Astrocyte (in vitro differentiated cells and primary cell): ENCODE results near the gene CWH43. TPM values are rescaled to one million over a fixed set of nuclear protein-coding genes. Genes with fewer than 3 reads are reported as not detected.
"Not testable (repeated sequence)": the region's sequence is repeated elsewhere in the genome, so short reads cannot be mapped to it uniquely, and the experiment has no call there.

Experiments used
- DNase-seq: peaks from one replicate; pipeline ENCODE4 v3.0.0-alpha.2; 2010; ENCODE audit warnings: low read depth
- FAIRE-seq: peaks from 2 replicates; lab custom pipeline; 2011; peaks lifted over from hg19 to GRCh38; lab: Jason Lieb, UNC
- H2AFZ ChIP-seq: 2 replicates; pipeline ENCODE4 v1.6.0; 2012; ENCODE audit warnings: low read depth, low read length, inconsistent platforms
- H3K27ac ChIP-seq: 2 replicates; pipeline ENCODE4 v1.5.1; 2011; ENCODE audit warnings: low read depth, low read length, inconsistent platforms
- H3K27me3 ChIP-seq: 2 replicates; pipeline ENCODE4 v1.6.0; 2011; ENCODE audit warnings: low read length, inconsistent platforms; ENCODE audit not compliant: insufficient read depth
- H3K36me3 ChIP-seq: 2 replicates; pipeline ENCODE4 v1.5.1; 2011; ENCODE audit warnings: low read length, inconsistent platforms; ENCODE audit not compliant: insufficient read depth
- H3K4me1 ChIP-seq: 2 replicates; pipeline ENCODE4 v1.5.1; 2011; ENCODE audit warnings: low read length, inconsistent platforms; ENCODE audit not compliant: insufficient read depth
- H3K4me2 ChIP-seq: 2 replicates; pipeline ENCODE4 v1.6.0; 2012; ENCODE audit warnings: low read length, inconsistent platforms
- H3K4me3 ChIP-seq: 2 replicates; pipeline ENCODE4 v1.5.1; 2011; ENCODE audit warnings: low read depth, mild to moderate bottlenecking, low read length, inconsistent platforms; ENCODE audit not compliant: insufficient read depth
- H3K79me2 ChIP-seq: 2 replicates; pipeline ENCODE4 v1.6.0; 2012; ENCODE audit warnings: mild to moderate bottlenecking, low read length, inconsistent platforms; ENCODE audit not compliant: insufficient read depth
- H3K9ac ChIP-seq: 2 replicates; pipeline ENCODE4 v1.6.0; 2012; ENCODE audit warnings: mild to moderate bottlenecking, low read length, inconsistent platforms
- H3K9me3 ChIP-seq: 2 replicates; pipeline ENCODE4 v1.5.1; 2012; ENCODE audit warnings: low read depth, mild to moderate bottlenecking, low read length, inconsistent platforms; ENCODE audit not compliant: insufficient read depth
- H4K20me1 ChIP-seq: 2 replicates; pipeline ENCODE4 v1.6.0; 2012; ENCODE audit warnings: low read length, inconsistent platforms; ENCODE audit not compliant: insufficient read depth
- H3K27ac Mint-ChIP-seq: one replicate; pipeline ENCODE4 v1.8.0; 2021; ENCODE audit warnings: mild to moderate bottlenecking, mixed read lengths; ENCODE audit not compliant: unreplicated experiment
- H3K27me3 Mint-ChIP-seq: one replicate; pipeline ENCODE4 v1.8.0; 2021; ENCODE audit warnings: low read depth, mixed read lengths; ENCODE audit not compliant: unreplicated experiment
- H3K36me3 Mint-ChIP-seq: one replicate; pipeline ENCODE4 v1.8.0; 2021; ENCODE audit warnings: low read depth, mixed read lengths; ENCODE audit not compliant: unreplicated experiment
- H3K4me1 Mint-ChIP-seq: one replicate; pipeline ENCODE4 v1.8.0; 2021; ENCODE audit warnings: low read depth, mixed read lengths; ENCODE audit not compliant: unreplicated experiment
- H3K4me3 Mint-ChIP-seq: one replicate; pipeline ENCODE4 v1.8.0; 2021; ENCODE audit warnings: mild to moderate bottlenecking, moderate library complexity, mixed read lengths; ENCODE audit not compliant: unreplicated experiment
- H3K9me3 Mint-ChIP-seq: one replicate; pipeline ENCODE4 v1.8.0; 2021; ENCODE audit warnings: mild to moderate bottlenecking, mixed read lengths; ENCODE audit not compliant: unreplicated experiment
- EZH2 ChIP-seq: IDR thresholded peaks from 2 replicates; pipeline ENCODE4 v1.6.1; 2012; ENCODE audit warnings: mild to moderate bottlenecking, low read length, inconsistent platforms; ENCODE audit not compliant: insufficient read depth
- total RNA-seq: library from RNA; stranded (reverse); gene quantifications from 2 replicates; pipeline ENCODE4 v1.2.1, GENCODE V29; 2021
- TF ChIP-seq, protein P1 (sequence below): IDR thresholded peaks from 2 replicates; pipeline ENCODE4 v1.5.1; 2011; ENCODE audit warnings: low read depth, mild to moderate bottlenecking, inconsistent platforms, low read length, moderate library complexity; ENCODE audit not compliant: insufficient read depth

Gene CWH43
- total RNA-seq, 1 donor from 2014 or later, result not detected

DNA sequence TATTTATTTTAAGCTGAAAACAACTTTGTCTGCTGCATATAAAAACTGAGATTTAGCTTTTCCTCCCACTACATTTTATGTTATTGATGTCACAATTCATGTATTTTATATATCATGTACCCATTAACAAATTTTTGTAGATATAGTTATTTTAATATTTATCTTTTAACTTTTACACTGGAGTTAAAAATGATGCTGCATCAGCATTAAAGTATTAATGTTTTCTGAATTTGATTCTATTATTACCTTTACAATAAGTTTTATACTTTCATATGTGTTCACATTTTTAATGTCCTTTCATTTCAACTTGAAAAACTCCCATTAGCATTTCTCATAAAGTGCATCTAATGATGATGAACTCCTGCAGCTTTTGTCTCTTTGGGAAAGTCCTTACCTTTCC is 72.2 kb downstream of the CWH43 start:
- no peak overlapping the region for H3K4me2 ChIP-seq
- no peaks in the 10 kb centered on the region for H4K20me1 ChIP-seq
- FAIRE-seq, result no peak
- H3K79me2 ChIP-seq, result no peaks in the 10 kb centered on the region
- H3K4me3 ChIP-seq, result no peak overlapping the region
- H3K27me3 Mint-ChIP-seq, result no peaks in the 10 kb centered on the region
- no peak overlapping the region for H3K27ac Mint-ChIP-seq
- no peak overlapping the region for H3K9ac ChIP-seq
- H3K4me1 Mint-ChIP-seq, result no peaks in the 10 kb centered on the region
- DNase-seq, result no peak
- H3K36me3 Mint-ChIP-seq, result no peaks in the 10 kb centered on the region
- TF ChIP-seq EZH2, result no peak
- TF ChIP-seq, protein P1, sequence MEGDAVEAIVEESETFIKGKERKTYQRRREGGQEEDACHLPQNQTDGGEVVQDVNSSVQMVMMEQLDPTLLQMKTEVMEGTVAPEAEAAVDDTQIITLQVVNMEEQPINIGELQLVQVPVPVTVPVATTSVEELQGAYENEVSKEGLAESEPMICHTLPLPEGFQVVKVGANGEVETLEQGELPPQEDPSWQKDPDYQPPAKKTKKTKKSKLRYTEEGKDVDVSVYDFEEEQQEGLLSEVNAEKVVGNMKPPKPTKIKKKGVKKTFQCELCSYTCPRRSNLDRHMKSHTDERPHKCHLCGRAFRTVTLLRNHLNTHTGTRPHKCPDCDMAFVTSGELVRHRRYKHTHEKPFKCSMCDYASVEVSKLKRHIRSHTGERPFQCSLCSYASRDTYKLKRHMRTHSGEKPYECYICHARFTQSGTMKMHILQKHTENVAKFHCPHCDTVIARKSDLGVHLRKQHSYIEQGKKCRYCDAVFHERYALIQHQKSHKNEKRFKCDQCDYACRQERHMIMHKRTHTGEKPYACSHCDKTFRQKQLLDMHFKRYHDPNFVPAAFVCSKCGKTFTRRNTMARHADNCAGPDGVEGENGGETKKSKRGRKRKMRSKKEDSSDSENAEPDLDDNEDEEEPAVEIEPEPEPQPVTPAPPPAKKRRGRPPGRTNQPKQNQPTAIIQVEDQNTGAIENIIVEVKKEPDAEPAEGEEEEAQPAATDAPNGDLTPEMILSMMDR, result no peak
- peaks cover 5% of the 10 kb centered on the region for H3K9me3 Mint-ChIP-seq
- no peak overlapping the region for H3K4me3 Mint-ChIP-seq
- no peaks in the 10 kb centered on the region for H3K27me3 ChIP-seq
- H3K9me3 ChIP-seq, result no peaks in the 10 kb centered on the region
- H2AFZ ChIP-seq, result no peak overlapping the region
- H3K36me3 ChIP-seq, result no peaks in the 10 kb centered on the region
- no peaks in the 10 kb centered on the region for H3K4me1 ChIP-seq
- no peak overlapping the region for H3K27ac ChIP-seq

DNA sequence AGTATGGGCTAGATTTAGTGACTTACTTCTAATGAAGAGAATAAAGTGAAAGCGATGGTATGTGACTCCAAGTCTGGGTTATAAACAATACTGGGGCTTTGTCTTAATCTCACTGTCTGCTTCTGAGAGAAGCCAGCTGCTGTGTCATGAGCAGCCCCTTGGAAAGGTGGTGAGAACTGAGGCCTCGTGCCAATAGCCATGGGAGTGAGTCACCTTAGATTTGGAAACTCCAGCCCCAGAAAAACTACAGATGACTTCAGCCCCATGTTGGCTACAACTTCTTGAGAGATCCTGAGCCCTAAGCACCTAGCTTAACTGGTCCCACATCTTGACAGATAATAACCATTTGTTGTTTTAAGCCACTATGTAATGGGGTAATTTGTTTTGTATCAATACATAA is 77.6 kb downstream of the CWH43 start:
- no peak overlapping the region for H3K9ac ChIP-seq
- no peak overlapping the region for H3K4me3 ChIP-seq
- Mint-ChIP-seq H3K36me3 (no peaks in the 10 kb centered on the region), H3K27me3 (no peaks in the 10 kb centered on the region), H3K4me3 (no peak overlapping the region), H3K9me3 (peaks cover 4% of the 10 kb centered on the region), H3K4me1 (no peaks in the 10 kb centered on the region), H3K27ac (no peak overlapping the region)
- no peaks in the 10 kb centered on the region for H3K27me3 ChIP-seq
- no peaks in the 10 kb centered on the region for H3K4me1 ChIP-seq
- H4K20me1 ChIP-seq, result no peaks in the 10 kb centered on the region
- FAIRE-seq (no peak), DNase-seq (no peak)
- H3K79me2 ChIP-seq, result no peaks in the 10 kb centered on the region
- H2AFZ ChIP-seq, result no peak overlapping the region
- H3K36me3 ChIP-seq, result no peaks in the 10 kb centered on the region
- H3K4me2 ChIP-seq, result no peak overlapping the region
- no peaks in the 10 kb centered on the region for H3K9me3 ChIP-seq
- TF ChIP-seq, protein P1, result no peak
- TF ChIP-seq EZH2, result no peak
- H3K27ac ChIP-seq, result no peak overlapping the region

DNA sequence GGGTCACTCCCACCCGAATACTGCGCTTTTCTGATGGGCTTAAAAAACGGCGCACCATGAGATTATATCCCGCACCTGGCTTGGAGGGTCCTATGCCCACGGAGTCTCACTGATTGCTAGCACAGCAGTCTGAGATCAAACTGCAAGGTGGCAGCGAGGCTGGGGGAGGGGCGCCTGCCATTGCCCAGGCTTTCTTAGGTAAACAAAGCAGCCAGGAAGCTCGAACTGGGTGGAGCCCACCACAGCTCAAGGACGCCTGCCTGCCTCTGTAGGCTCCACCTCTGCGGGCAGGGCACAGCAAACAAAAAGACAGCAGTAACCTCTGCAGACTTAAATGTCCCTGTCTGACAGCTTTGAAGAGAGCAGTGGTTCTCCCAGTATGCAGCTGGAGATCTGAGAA is 86.1 kb downstream of the CWH43 start:
- H3K4me2 ChIP-seq, H3K4me1 ChIP-seq, FAIRE-seq, H2AFZ ChIP-seq, H3K9ac ChIP-seq, H3K27me3 ChIP-seq, H3K27ac Mint-ChIP-seq, DNase-seq, H3K27me3 Mint-ChIP-seq, H3K4me3 ChIP-seq, H3K36me3 ChIP-seq, H3K4me3 Mint-ChIP-seq, H3K27ac ChIP-seq, H3K9me3 ChIP-seq, H3K4me1 Mint-ChIP-seq, H4K20me1 ChIP-seq, H3K79me2 ChIP-seq, H3K36me3 Mint-ChIP-seq: not testable (repeated sequence)
- H3K9me3 Mint-ChIP-seq, result peaks cover 15% of the 10 kb centered on the region

DNA sequence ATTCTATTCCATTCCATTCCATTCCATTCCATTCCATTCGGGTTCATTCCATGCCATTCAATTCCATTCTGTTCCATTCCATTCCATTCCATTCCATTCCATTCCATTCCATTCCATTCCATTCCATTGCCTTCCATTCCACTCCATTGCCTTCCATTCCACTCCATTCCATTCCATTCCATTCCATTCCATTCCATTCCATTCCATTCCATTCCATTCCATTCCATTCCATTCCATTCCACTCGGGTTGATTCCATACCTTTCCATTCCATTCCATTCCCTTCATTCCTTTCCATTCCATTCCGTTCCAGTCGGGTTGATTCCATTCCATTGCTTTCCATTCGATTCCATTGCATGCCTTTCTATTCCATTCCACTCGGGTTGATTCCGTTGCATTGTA is 105.8 kb downstream of the CWH43 start:
- H3K27ac Mint-ChIP-seq, H3K4me3 Mint-ChIP-seq, H3K4me1 Mint-ChIP-seq, H2AFZ ChIP-seq, H3K27me3 ChIP-seq, DNase-seq, H3K9ac ChIP-seq, H3K4me1 ChIP-seq, H3K36me3 ChIP-seq, H3K27me3 Mint-ChIP-seq, H3K4me3 ChIP-seq, H4K20me1 ChIP-seq, H3K36me3 Mint-ChIP-seq, H3K4me2 ChIP-seq, H3K27ac ChIP-seq, FAIRE-seq, H3K79me2 ChIP-seq: not testable (repeated sequence)
- H3K9me3 Mint-ChIP-seq, result peaks cover 31% of the 10 kb centered on the region
- peaks cover 24% of the 10 kb centered on the region for H3K9me3 ChIP-seq

DNA sequence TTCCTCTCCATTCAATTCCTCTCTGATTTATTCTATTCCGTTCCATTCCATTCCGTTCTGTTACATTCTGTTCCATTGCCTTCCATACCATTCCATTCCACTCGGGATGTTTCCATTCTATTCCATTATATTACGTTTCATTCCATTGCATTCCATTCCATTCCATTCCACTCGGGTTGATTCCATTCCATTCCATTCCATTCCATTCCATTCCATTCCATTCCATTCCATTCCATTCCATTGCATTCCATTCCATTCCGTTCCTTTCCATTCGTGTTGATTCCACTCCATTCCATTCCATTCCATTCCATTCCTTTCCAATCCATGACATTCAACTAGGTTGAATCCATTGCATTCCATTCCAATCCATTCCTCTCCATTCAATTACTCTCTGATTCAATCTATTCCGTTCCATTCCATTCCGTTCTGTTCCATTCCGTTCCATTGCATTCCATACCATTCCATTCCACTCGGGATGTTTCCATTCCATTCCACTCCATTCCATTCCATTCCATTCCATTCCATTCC is 106.6 kb downstream of the CWH43 start:
- not testable (repeated sequence) for H3K9ac ChIP-seq, H3K27ac Mint-ChIP-seq, FAIRE-seq, H3K27me3 ChIP-seq, H3K4me3 ChIP-seq, H3K4me1 Mint-ChIP-seq, H3K79me2 ChIP-seq, H3K4me1 ChIP-seq, H3K4me3 Mint-ChIP-seq, H3K36me3 ChIP-seq, H4K20me1 ChIP-seq, H3K4me2 ChIP-seq, DNase-seq, H3K27ac ChIP-seq, H3K36me3 Mint-ChIP-seq, H3K27me3 Mint-ChIP-seq, H2AFZ ChIP-seq
- H3K9me3 ChIP-seq, result peaks cover 32% of the 10 kb centered on the region
- peaks cover 39% of the 10 kb centered on the region for H3K9me3 Mint-ChIP-seq
